ELF-1 (cell line): ENCODE measurements around the gene PEX26.
"Not testable (repeated sequence)": the region's sequence is repeated elsewhere in the genome, so short reads cannot be mapped to it uniquely, and the experiment has no call there.

ENCODE experiments used
- DNase-seq: peaks from one replicate; pipeline ENCODE4 v3.0.0-alpha.2; 2016; ENCODE audit warnings: low read depth, low spot score

The PEX26 gene

DNA sequence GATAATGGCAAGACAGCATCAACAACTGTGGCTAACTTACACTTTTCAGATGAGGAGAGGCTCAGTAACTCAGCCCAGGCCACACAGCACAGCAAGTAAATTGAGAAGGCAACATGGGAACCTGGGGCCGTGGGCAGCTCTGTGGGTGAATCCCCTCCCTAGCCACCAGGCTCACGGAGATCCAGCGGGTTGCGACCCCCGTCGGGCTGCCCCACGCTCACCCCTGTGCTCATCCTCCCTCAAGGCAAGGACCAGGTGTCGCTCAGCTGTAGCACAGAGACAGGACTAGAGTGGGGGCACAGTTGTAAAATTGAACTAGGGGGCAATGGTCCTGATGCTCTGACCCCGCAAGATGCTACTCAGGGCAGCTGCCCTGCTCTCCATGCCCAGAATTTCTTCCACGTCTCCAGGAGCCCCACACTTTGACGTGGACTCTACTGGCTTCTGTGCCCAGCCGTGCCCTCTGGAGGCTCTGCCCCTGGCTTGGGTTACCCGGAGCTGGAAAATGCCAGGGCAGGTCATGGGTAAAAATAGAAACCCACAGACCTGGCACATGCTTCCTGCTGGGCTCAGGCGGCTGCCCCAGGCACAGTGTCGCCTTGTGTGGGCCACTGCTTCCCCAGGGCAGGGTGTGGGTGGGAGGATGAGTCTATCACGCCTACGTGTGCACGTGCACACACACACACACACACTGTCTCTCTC lies 41.8 kb downstream of the PEX26 start:
- DNase-seq = no peak

DNA sequence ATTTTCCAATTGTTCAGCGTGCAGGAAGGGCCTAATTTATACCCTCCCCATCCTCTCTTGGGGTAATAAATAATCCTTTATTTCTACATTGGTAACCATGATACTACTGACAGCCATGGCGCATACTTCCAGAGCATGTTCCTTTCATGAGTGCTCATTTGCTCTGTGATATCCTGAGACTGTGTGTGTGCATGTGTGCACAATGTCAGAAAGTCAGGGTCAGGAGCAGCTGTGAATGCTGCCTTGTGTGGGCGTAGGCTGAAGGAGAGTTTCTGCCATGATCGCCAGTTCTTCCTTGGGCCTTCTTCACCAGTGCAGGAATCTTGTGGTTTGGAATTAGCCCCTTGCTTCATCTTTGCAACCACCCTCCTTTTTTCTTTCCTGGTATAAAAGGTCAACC lies 43.1 kb downstream of the PEX26 start:
- DNase-seq = no peak

DNA sequence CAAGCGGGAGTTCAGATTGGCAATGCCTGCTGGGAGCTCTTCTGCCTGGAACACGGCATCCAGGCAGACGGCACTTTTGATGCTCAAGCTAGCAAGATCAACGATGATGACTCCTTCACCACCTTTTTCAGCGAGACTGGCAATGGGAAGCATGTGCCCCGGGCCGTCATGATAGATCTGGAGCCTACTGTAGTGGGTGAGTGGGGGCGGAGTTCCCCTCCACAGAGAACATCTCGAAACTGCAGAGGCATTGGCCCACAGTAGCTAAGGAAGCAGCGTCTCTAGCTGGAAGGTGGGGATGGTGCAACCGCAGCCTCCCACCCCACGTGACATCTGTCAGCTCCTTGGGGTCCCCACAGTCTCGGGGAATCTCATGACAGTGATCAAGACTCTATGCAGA lies 43.7 kb downstream of the PEX26 start:
- DNase-seq = peak; percentile 14

DNA sequence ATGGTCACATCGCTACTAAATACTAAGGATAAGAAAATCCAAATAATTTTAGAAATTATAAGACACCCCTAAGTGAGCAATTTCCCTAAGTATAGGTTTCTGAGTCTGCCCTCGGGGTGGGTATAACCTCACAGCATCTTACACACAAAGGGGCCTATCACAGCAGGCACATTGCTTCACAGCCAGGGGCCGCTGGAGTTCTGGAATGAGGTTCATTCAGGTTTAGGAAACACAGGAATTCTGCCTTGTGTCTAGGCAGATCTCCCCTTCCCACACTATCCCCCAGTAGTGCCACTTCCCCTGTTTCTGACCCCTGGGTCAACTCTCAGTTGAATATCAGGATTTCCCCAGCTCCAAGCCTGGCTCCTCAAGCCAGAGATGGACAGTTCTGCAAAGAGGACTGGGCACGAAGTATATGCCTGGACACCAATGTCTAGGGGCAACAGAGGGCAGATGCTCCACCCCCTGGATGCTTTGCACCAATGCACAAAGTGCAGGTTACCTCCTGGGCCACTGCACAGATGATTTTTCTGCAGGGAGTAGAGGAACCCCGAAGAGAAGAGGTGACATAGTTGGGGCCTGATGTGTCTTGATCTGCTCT lies 44.3 kb downstream of the PEX26 start:
- peak; percentile 66 for DNase-seq

DNA sequence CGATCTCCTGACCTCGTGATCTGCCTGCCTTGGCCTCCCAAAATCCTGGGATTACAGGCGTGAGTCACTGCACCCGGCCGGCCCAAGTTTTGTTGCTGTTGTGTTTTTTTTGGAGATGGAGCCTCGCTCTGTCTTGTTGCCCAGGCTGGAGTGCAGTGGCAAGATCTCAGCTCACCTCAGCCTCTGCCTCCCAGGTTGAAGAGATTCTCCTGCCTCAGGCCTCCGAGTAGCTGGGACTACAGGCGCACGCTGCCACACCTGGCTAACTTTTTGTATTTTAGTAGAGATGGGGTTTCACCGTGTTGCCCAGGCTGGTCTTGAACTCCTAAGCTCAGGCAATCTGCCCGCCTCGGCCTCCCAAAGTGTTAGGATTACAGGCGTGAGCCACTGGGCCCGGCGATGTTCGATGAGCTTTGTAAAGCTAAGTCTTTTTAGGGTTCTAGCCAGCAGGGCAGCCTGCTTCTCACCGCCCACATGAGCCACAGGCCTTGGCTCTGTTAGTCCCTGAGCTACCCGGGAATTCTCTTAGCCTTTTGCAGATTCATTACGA lies 45.8 kb downstream of the PEX26 start:
- not testable (repeated sequence) for DNase-seq

DNA sequence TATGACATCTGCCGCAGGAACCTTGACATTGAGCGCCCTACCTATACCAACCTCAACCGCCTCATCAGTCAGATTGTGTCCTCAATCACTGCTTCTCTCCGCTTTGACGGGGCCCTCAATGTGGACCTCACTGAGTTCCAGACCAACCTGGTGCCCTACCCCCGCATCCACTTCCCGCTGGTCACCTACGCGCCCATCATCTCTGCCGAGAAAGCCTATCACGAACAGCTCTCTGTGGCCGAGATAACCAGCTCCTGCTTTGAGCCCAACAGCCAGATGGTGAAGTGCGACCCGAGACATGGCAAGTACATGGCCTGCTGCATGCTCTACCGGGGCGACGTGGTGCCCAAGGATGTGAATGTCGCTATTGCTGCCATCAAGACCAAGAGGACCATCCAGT lies 48.8 kb downstream of the PEX26 start:
- no peak for DNase-seq

DNA sequence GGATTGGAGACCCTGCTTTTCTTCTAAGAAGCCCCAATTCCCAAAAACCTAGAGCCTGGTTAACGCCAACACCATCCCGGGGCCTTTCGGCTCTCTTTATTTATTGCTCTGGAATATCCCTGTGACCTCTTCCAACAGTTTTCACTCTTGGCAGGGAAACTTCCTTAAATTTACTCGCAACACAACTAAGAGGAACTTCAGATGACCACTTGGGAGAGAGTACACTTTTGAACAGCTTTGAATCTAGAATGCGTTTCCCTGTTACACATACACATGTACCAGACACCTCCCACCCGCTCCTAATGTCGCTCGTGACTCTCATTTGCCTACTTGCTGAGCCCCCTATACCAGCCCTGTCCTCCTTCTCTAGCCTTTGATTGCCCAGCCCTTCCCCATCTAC lies 52.2 kb downstream of the PEX26 start:
- DNase-seq = no peak

DNA sequence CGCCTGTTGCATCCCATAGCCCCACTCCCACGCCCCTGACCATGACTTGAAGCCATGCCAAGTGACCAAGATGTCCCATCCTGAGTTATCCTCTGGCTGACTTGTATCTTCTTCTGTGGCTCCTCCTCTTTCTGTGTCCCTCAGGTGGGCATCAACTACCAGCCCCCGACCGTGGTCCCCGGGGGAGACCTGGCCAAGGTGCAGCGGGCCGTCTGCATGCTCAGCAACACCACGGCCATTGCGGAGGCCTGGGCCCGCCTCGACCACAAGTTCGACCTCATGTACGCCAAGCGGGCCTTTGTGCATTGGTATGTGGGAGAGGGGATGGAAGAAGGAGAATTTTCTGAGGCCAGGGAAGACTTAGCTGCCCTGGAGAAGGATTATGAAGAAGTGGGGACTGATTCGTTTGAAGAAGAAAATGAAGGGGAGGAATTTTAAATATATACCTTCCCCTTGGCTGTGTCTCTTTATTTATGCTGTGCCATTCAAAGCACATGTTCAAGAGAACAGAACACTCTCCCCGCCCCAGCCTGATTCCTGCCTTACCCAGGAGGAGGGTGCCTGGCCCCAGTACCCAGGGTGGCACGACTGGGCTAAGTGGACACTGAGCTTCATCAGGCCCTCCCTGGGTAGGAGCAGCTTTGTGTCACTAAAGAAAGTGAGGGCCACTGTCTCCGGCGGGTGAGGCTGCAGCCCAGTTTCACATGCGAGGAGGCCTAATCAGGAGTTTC lies 53.1 kb downstream of the PEX26 start:
- DNase-seq = no peak

DNA sequence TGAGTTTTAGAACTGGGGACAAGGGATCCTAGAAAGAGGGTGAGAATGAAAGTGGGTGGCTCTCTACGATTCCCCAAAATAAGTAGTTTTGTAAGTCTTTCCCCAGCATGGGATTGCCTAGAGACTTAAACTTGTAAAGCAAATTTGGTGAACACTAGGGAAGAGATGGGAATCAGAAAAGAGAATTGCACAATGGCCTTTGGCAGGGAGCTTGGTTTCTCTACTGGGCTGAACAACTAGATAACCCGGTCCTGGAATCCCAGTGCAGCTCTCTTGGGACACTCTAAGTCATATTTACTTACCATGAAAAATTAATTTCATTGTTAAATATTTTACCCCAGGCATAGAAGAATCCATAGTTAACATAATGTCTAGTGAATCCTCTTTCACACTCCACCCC lies 55.7 kb downstream of the PEX26 start:
- DNase-seq = no peak

DNA sequence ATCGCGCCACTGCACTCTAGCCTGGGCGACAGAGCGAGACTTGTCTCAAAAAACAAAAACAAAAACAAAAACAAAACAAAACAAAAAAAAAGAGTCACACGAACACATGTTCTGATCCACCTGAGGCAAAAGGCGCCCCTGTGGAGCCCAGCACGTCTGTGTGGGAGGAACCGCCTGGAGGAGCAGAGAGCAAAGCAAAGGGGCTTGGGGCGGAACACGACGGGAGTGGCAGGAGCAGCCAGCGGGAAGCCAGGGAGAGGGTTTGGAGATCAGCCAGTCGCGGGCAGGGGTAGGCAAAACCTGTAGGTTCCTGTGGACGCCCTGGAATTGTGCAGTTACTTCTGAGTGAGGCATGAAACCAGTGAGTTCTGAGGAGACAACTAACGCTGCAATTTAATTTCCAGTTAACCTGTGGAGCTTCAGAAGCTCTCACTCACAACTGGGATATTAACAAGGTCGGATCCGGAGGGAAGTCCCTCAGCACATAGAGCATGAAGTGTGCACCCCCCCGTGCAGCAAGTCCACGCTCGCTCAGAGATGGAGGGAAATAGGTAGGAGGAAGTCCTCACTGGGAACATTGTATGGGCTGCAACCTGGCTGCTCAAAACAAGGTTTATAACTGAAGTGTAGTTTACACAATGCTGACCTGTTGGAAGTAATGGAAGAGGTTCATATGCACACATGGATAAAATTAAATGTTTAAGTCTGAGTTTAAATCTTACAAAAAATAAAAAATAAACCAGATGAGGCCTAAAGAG lies 59.0 kb downstream of the PEX26 start:
- peak; percentile 51 for DNase-seq

DNA sequence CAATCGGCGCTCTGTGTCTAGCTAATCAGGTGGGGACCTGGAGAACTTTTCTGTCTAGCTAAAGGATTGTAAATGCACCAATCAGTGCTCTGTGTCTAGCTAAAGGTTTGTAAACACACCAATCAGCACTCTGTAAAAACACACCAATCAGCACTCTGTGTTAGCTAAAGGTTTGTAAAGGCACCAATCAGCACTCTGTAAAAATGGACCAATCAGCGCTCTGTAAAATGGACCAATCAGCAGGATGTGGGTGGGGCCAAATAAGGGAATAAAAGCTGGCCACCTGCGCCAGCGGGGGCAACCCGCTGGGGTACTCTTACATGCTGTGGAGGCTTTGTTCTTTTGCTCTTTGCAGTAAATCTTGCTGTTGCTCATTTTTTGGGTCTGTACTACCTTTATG lies 63.2 kb downstream of the PEX26 start:
- not testable (repeated sequence) for DNase-seq

DNA sequence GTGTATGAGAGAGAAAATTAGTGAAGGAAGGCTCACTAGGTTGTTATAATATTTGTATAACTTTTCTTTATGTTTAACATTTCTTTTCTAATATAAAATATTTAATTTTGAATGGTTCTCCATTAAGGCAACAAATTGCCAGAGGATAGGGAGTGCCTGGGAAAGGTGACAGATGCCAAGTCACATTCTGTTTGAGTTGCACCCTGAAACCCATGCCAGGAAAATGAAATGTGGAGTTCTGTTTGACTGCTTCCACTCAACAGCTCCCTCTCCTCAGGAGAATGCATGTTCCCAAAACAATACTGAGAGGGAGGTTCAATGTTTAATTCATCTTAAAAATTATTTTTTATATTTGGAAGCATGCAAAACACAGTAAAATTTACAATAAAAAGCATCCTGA lies 66.3 kb downstream of the PEX26 start:
- DNase-seq = no peak

DNA sequence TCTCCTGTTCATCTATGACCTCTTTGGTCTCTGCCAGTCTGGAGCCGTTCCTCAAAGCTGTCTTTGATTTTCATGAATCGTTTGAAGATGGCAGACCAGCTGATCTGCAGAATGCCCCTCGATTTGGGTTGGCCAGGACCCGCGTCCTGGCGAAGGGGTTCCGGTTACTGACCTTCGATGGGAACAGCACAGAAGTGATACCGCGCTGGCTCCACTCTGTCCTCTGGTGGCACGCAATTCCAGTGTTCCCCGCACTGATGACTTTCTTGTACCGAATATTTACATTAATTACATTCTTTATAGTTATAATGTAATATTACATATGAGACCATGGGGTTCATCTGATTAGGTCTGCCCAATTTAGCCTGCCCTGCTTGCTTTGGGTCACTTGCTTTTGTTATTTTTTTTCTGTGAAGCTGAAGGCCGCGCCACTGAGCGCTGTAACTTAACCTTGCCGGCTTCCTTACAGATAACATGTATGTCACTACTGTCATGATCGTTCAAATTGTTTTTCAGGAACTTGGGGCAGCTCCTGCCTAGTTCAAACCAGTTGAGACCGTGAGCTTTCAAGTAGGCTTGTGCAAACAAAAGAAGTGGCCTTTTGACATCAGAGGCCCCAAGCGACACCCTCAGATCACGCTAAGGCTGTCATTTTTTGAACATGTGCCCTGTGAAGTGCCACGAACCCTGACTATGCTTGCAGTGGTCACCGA lies 68.0 kb downstream of the PEX26 start:
- DNase-seq = no peak

DNA sequence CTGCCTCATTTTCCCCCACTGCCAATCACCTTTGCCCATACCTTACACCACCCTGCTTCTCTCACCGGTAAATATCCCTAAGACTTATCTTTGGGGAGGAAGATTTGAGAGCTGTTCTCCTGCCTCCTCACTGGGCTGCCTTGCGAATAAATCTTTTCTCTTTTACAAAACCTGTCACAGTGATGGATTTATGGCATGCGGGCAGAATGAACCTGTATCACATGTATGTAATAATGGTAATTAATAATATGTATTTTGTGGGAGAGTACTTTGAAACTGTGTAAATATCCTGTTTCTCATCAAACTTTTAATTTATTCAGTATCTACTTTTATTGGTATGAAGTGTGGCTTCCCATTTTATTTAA lies 68.6 kb downstream of the PEX26 start:
- no peak for DNase-seq

DNA sequence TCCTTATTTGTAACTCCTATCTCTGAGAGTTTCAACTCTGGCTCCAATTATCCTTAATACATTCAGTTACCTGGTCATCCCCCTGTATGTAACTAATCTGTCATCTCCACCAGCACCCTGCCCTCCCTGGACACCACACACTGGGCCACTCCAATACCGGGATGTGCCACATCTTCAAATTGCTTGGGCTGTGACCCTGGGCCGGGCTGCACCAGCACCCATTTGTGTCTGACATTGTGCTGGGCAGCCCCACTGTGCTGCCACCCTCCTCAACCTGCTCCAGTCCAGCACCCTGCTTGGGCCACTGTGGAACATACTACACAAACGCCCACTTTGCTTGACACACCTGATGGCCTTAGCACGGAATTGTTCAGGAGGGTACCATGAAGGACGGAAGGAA lies 70.0 kb downstream of the PEX26 start:
- DNase-seq = no peak

DNA sequence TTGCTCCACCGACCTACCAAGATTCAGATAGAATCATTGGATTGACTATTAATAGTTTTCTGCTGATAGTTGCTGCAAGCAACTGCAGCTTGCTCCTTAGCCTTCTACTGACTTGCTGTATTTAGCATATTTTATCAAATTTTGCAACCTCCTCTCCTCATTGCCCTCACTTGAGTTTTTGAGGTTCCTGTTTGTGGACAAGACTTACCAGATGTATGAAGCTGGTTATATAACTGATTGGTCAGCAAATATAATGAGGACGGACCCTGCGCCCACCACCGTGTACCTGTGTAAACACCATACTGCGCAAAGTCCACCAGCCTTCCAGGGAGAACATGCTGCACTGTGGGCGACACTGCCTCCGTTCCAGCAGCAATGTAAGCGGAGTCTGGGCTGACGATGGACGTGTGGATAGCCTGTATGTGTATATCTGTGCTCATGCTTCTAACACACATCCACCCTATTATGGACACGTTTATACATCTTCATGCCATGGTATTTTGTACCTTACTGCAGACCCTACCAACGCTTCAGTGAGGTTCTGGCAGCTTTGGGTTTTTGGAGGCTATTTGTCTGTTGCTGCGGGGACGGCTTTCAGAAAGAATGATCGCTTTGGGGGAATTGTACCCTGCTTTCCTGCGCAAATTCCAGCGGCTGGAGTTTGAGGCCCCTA lies 70.6 kb downstream of the PEX26 start:
- DNase-seq = no peak

DNA sequence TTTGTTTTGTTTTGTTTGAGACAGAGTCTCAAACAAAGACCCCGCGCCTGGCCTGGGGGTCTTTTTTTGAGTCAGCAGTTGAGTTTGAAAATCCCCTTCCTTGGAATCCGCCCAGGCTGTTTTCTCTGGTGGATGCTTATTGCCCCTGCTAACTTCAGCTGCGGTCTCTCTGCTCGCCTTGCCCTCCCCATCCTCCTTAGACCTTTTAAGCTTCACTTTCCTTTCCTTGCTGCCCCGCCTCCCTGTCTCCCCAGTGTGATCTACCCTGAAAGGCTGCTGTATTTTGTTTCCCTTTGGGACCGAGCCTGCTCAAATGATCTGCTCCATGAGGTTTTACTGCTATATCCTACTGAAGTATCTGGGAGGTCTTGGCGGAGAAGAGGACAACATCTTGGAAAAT lies 74.7 kb downstream of the PEX26 start:
- no peak for DNase-seq

DNA sequence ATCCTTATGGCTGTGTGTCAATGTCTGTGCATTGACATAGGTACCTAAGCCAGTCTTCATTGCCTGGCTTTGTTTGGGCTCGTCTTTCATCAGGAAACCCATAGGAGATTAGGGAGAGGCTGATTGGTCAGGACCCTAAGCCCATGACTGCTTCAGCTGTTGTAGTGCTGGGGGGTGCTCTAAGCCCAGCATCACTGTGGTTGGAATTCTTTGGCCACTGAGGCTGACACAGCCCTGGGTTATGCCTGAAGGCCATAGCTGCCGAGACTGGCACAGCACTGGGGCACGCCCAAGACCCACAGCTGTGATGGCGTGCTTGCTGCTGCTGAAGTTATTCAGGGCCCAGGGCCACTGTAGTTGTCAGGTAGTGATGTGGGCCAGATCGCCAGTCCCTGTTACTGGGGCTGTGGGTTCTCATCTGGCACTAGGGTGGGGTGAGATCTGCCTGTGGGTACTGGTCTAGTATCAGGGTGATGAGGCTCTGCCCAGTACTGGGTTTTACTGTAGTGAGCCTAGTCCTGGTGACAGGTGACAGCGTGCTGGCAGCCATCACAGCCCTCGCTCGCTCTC lies 77.1 kb downstream of the PEX26 start:
- DNase-seq = no peak
